Measurements from ENCODE around the gene EPS8L1.
"Not testable (repeated sequence)": the region's sequence is repeated elsewhere in the genome, so short reads cannot be mapped to it uniquely, and the experiment has no call there.

EPS8L1 gene

GRCh38 chr19:55075371-55075998 is at the start of gene EPS8L1:
Gene EPS8L1 (plus strand): TSS chr19:55075869. CDS start chr19:55076445, 576 bp downstream.
- DNase-seq = no peak

- not testable (repeated sequence) for DNase-seq
Observed at GRCh38 chr19:55027140-55027471, 48.6 kb upstream of the EPS8L1 start.

- DNase-seq = no peak
Observed at GRCh38 chr19:55027472-55028337, 48.0 kb upstream of the EPS8L1 start.

- no peak for DNase-seq
Observed at GRCh38 chr19:55028757-55029156, 46.9 kb upstream of the EPS8L1 start.

GRCh38 chr19:55031178-55031577 is 44.5 kb upstream of the EPS8L1 start:
- DNase-seq = no peak

- DNase-seq = no peak
Observed at GRCh38 chr19:55032170-55032800, 43.4 kb upstream of the EPS8L1 start.

- DNase-seq = not testable (repeated sequence)
Observed at GRCh38 chr19:55032976-55033643, 42.6 kb upstream of the EPS8L1 start.

- no peak for DNase-seq
Observed at GRCh38 chr19:55034751-55035150, 40.9 kb upstream of the EPS8L1 start.

GRCh38 chr19:55036058-55036457 is 39.6 kb upstream of the EPS8L1 start:
- DNase-seq = no peak

GRCh38 chr19:55037603-55038002 is 38.1 kb upstream of the EPS8L1 start:
- DNase-seq = not testable (repeated sequence)

GRCh38 chr19:55040654-55041053 is 35.0 kb upstream of the EPS8L1 start:
- not testable (repeated sequence) for DNase-seq

GRCh38 chr19:55041244-55041626 is 34.4 kb upstream of the EPS8L1 start:
- no peak for DNase-seq

- DNase-seq = peak; percentile 16
Observed at GRCh38 chr19:55041627-55042343, 33.9 kb upstream of the EPS8L1 start.

GRCh38 chr19:55042344-55042678 is 33.4 kb upstream of the EPS8L1 start:
- DNase-seq = no peak

GRCh38 chr19:55042688-55043087 is 33.0 kb upstream of the EPS8L1 start:
- no peak for DNase-seq

GRCh38 chr19:55044286-55044685 is 31.4 kb upstream of the EPS8L1 start:
- DNase-seq = no peak

GRCh38 chr19:55044771-55045716 is 30.6 kb upstream of the EPS8L1 start:
- no peak for DNase-seq

GRCh38 chr19:55046975-55047622 is 28.6 kb upstream of the EPS8L1 start:
- DNase-seq = no peak

- no peak for DNase-seq
Observed at GRCh38 chr19:55047951-55048350, 27.7 kb upstream of the EPS8L1 start.

GRCh38 chr19:55048446-55048845 is 27.2 kb upstream of the EPS8L1 start:
- DNase-seq = no peak
